Endothelial cell of umbilical vein (primary cell): Measurements from ENCODE around the gene TNFAIP8L1. TPM values are rescaled to one million over a fixed set of nuclear protein-coding genes. Genes with fewer than 3 reads are reported as not detected.

Source experiments
- BruUV-seq: library from RNA; stranded (reverse); fragments of 400-500 nt; replicated peaks from 2 replicates; lab custom pipeline; 2021; lab: Mats Ljungman, UMichigan
- CTCF ChIA-PET: fragments of 300-600, 350-600 bp; sonication (Branson Sonifier 250); formaldehyde crosslinking; loops from one replicate; lab custom pipeline; 2021; ENCODE audit warnings: antibody characterized with exemption, inconsistent platforms; lab: Charles Lee
- POLR2A ChIA-PET: fragments of 300-600, 350-600 bp; sonication (Branson Sonifier 250); formaldehyde crosslinking; loops from one replicate; lab custom pipeline; 2021; ENCODE audit warnings: antibody characterized with exemption, inconsistent platforms; lab: Charles Lee
- DNase-seq: peaks from one replicate; pipeline ENCODE4 v3.0.0-alpha.2; 2011; ENCODE audit warnings: low read depth, low spot score
- FAIRE-seq: peaks from 2 replicates; lab custom pipeline; 2011; peaks lifted over from hg19 to GRCh38; lab: Jason Lieb, UNC
- H2AFZ ChIP-seq: 2 replicates; pipeline ENCODE4 v1.6.0; 2012; ENCODE audit warnings: low read depth, low read length, control low read depth, inconsistent platforms
- H3K27ac ChIP-seq: 2 replicates; pipeline ENCODE4 v1.5.1; 2011; ENCODE audit warnings: low read depth, mild to moderate bottlenecking, control low read depth, low read length, moderate library complexity; ENCODE audit not compliant: insufficient read depth
- H3K27me3 ChIP-seq, 2 experiments: 2 replicates each; pipeline versions ENCODE4 v1.6.0 to v1.6.1; 2011; ENCODE audit warnings: low read length in 2 of 2, mixed read lengths in 1 of 2; ENCODE audit not compliant: control insufficient read depth in 2 of 2, insufficient read depth in 2 of 2
- H3K36me3 ChIP-seq, 2 experiments: 2 replicates in 1 of 2; 3 replicates in 1 of 2; pipeline ENCODE4 v1.5.1; 2011; ENCODE audit warnings: low read length in 2 of 2, mild to moderate bottlenecking in 1 of 2, moderate library complexity in 1 of 2; ENCODE audit not compliant: control insufficient read depth in 2 of 2, insufficient read depth in 2 of 2; ENCODE audit errors: extremely low read depth in 1 of 2
- H3K4me1 ChIP-seq: 3 replicates; pipeline ENCODE4 v1.5.1; 2011; ENCODE audit warnings: mild to moderate bottlenecking, low read length; ENCODE audit not compliant: control insufficient read depth, insufficient read depth; ENCODE audit errors: extremely low read depth
- H3K4me2 ChIP-seq: 2 replicates; pipeline ENCODE4 v1.6.1; 2011; ENCODE audit warnings: low read length, control low read depth, mixed read lengths; ENCODE audit not compliant: insufficient read depth
- H3K4me3 ChIP-seq, 3 experiments: fragments of 200-600 bp in 1 of 3; sonication (generic), shearing (Covaris generic) in 1 of 3; replicated peaks in 1 of 3; 2 replicates each; pipeline ENCODE4 v1.5.1; 2011 to 2016; ENCODE audit warnings: control low read depth in 3 of 3, low read length in 3 of 3, mild to moderate bottlenecking in 2 of 3, inconsistent platforms in 1 of 3, low read depth in 1 of 3, moderate library complexity in 1 of 3; ENCODE audit not compliant: insufficient read depth in 1 of 3
- H3K79me2 ChIP-seq: 2 replicates; pipeline ENCODE4 v1.6.0; 2012; ENCODE audit warnings: low read length, inconsistent platforms; ENCODE audit not compliant: control insufficient read depth, insufficient read depth
- H3K9ac ChIP-seq: replicated peaks from 2 replicates; pipeline ENCODE3; 2011; ENCODE audit warnings: low read length, control low read depth; ENCODE audit not compliant: insufficient read depth; ENCODE audit errors: extremely low read depth
- H3K9me1 ChIP-seq: replicated peaks from 3 replicates; pipeline ENCODE4 v1.6.0; 2011; ENCODE audit warnings: mild to moderate bottlenecking, low read length; ENCODE audit not compliant: control insufficient read depth, insufficient read depth; ENCODE audit errors: extremely low read depth
- H3K9me3 ChIP-seq: replicated peaks from 2 replicates; pipeline ENCODE4 v1.5.1; 2012; ENCODE audit warnings: low read length, inconsistent platforms; ENCODE audit not compliant: control insufficient read depth, insufficient read depth
- H4K20me1 ChIP-seq: replicated peaks from 2 replicates; pipeline ENCODE3; 2011; ENCODE audit warnings: mild to moderate bottlenecking, low read length; ENCODE audit not compliant: control insufficient read depth, insufficient read depth; ENCODE audit errors: extremely low read depth
- CTCF ChIP-seq, 2 donors: IDR thresholded peaks; 1 replicate in 1 of 2; 2 replicates in 1 of 2; pipeline ENCODE4 v1.5.1; 2011; ENCODE audit warnings: low read length in 2 of 2, mild to moderate bottlenecking in 2 of 2, moderate library complexity in 2 of 2, control low read depth in 1 of 2, inconsistent platforms in 1 of 2, low read depth in 1 of 2; ENCODE audit not compliant: insufficient read depth in 1 of 2; ENCODE audit errors: extremely low read depth in 1 of 2
- EZH2 ChIP-seq: IDR thresholded peaks from 2 replicates; pipeline ENCODE4 v1.6.1; 2012; ENCODE audit warnings: borderline replicate concordance, low read depth, mild to moderate bottlenecking, moderate library complexity, low read length, inconsistent platforms; ENCODE audit not compliant: severe bottlenecking
- FOS ChIP-seq: IDR thresholded peaks from 2 replicates; pipeline ENCODE4 v1.6.1; 2011; ENCODE audit warnings: mild to moderate bottlenecking, low read length, moderate library complexity, borderline replicate concordance; ENCODE audit not compliant: insufficient read depth
- GATA2 ChIP-seq: IDR thresholded peaks from 2 replicates; pipeline ENCODE4 v1.7.0; 2011; ENCODE audit warnings: low read depth, mild to moderate bottlenecking, moderate library complexity, mixed read lengths, low read length; ENCODE audit not compliant: insufficient read length, insufficient read depth
- JUN ChIP-seq: IDR thresholded peaks from 2 replicates; pipeline ENCODE4 v1.6.1; 2011; ENCODE audit warnings: borderline replicate concordance, low read depth; ENCODE audit not compliant: insufficient read length, insufficient read depth
- MAX ChIP-seq: IDR thresholded peaks from 2 replicates; pipeline ENCODE4 v1.6.1; 2011; ENCODE audit not compliant: insufficient read depth, insufficient read length
- MYC ChIP-seq: IDR thresholded peaks from one replicate; pipeline ENCODE4 v1.6.1; 2011; ENCODE audit warnings: mild to moderate bottlenecking, low read depth, low read length
- POLR2A ChIP-seq: IDR thresholded peaks from 2 replicates; pipeline ENCODE4 v1.6.1; 2012; ENCODE audit warnings: low read depth, mild to moderate bottlenecking, control low read depth, low read length
- POLR2AphosphoS5 ChIP-seq: IDR thresholded peaks from 2 replicates; pipeline ENCODE4 v1.6.1; 2012; ENCODE audit warnings: low read depth, mild to moderate bottlenecking, control low read depth, low read length, moderate library complexity; ENCODE audit not compliant: insufficient read depth
- dilution Hi-C: fragments of 300-500 bp; cut with MboI; formaldehyde crosslinking; loops from one replicate; pipeline ENCODE4 v1.15.0; 2019; ENCODE audit warnings: low sequenced_read_pairs; ENCODE audit not compliant: extremely low pct_ligation_motif_present
- intact Hi-C: fragments of 100-400 bp; cut with micrococcal nuclease; formaldehyde crosslinking; loops from one replicate; pipeline ENCODE4 v1.10.0; 2022
- polyA plus RNA-seq, 4 experiments: library from polyadenylated mRNA; depleted of rRNA in 3 of 4; stranded (reverse) in 3 of 4; unstranded in 1 of 4; fragments of >200 nt; gene quantifications; 2 replicates each; pipeline versions ENCODE4 v1.2.1 to v1.2.3, GENCODE V29; 2011 to 2012; ENCODE audit warnings: missing spikeins in 1 of 4
- total RNA-seq: library from RNA; stranded (reverse); gene quantifications from 2 replicates; pipeline ENCODE4 v1.2.3, GENCODE V29; 2021

Gene TNFAIP8L1
- total and polyA plus RNA-seq, 2 donors (not counting 3 experiments of a cell fraction or from before 2014, with no cell fraction given): 40.0 to 56.1 TPM

- H3K4me1 ChIP-seq: no peaks in the 10 kb centered on the region
- H3K4me3 ChIP-seq: no peak overlapping the region
- no peak for FAIRE-seq
- H3K9me3 ChIP-seq: no peaks in the 10 kb centered on the region
- H3K27ac ChIP-seq: no peak overlapping the region
- no peak for TF ChIP-seq MYC
- no peak for TF ChIP-seq CTCF (IDR thresholded peaks at IDR 0.05; ENCODE audit: extremely low read depth in 1 of 2, insufficient read depth in 1 of 2, low read depth in 1 of 2, low read length in 2 of 2)
- no peak for TF ChIP-seq GATA2
- TF ChIP-seq POLR2A: no peak
- no peak for TF ChIP-seq JUN
- TF ChIP-seq FOS: no peak
- TF ChIP-seq POLR2AphosphoS5: no peak
- no peak for TF ChIP-seq MAX
- TF ChIP-seq EZH2: no peak
- H3K27me3 ChIP-seq: no peaks in the 10 kb centered on the region
- POLR2A ChIA-PET: no interaction called here
- CTCF ChIA-PET: no interaction called here
- H2AFZ ChIP-seq: no peak overlapping the region
- dilution Hi-C loops: no loop called here
- H3K36me3 ChIP-seq: peaks cover 10 to 47% of the 10 kb centered on the region in 2 experiments
- H3K9ac ChIP-seq: no peak overlapping the region
- no TSS peak for BruUV-seq
- H3K4me2 ChIP-seq: no peak overlapping the region
- peaks cover 25% of the 10 kb centered on the region for H3K79me2 ChIP-seq
- intact Hi-C loops: no loop called here
- no peak for DNase-seq
- H3K9me1 ChIP-seq: no peaks in the 10 kb centered on the region
- H4K20me1 ChIP-seq: no peaks in the 10 kb centered on the region
Measured at GRCh38 chr19:4662812-4663211, 23.5 kb downstream of the TNFAIP8L1 start.
